ENCODE measurements around the gene ZNF830. TPM values are rescaled to one million over a fixed set of nuclear protein-coding genes. Genes with fewer than 3 reads are reported as not detected.
"Not testable (repeated sequence)": the region's sequence is repeated elsewhere in the genome, so short reads cannot be mapped to it uniquely, and the experiment has no call there.

Gene ZNF830
- total RNA-seq, 4 donors from 2014 or later = 5.1 to 14.7 (median 9.1) TPM

DNA sequence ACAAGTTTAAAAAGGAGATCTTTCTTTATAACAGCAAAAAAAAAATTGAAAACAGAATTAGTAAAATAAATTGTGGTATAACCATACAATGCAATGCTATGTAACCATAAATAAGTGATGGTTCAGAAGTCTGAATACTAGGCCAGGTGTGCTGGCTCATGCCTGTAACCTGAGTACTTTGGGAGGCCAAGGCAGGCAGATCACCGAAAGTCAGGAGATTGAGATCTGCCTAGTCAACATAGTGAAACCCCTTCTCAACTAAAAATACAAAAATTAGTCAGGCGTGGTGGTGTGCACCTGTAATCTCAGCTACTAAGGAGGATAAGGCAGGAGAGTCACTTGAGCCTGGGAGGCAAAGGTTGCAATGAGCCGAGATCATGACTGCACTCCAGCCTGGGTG is 34.7 kb upstream of the ZNF830 start:
- TF ChIP-seq POLR2A (IDR thresholded peaks at IDR 0.05) (no peak), EP300 (IDR thresholded peaks at IDR 0.05) (no peak)
- TF ChIP-seq, protein P1, sequence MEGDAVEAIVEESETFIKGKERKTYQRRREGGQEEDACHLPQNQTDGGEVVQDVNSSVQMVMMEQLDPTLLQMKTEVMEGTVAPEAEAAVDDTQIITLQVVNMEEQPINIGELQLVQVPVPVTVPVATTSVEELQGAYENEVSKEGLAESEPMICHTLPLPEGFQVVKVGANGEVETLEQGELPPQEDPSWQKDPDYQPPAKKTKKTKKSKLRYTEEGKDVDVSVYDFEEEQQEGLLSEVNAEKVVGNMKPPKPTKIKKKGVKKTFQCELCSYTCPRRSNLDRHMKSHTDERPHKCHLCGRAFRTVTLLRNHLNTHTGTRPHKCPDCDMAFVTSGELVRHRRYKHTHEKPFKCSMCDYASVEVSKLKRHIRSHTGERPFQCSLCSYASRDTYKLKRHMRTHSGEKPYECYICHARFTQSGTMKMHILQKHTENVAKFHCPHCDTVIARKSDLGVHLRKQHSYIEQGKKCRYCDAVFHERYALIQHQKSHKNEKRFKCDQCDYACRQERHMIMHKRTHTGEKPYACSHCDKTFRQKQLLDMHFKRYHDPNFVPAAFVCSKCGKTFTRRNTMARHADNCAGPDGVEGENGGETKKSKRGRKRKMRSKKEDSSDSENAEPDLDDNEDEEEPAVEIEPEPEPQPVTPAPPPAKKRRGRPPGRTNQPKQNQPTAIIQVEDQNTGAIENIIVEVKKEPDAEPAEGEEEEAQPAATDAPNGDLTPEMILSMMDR (IDR thresholded peaks at IDR 0.05) = no peak
- Histone ChIP-seq H3K27ac (no peak overlapping the region), H3K4me3 (no peak overlapping the region), H3K36me3 (peaks cover 0 to 11% (median 0%) of the 10 kb centered on the region in 3 donors), H3K27me3 (no peaks in the 10 kb centered on the region), H3K9me3 (no peaks in the 10 kb centered on the region), H3K4me1 (no peaks in the 10 kb centered on the region)
- DNase-seq (ENCODE audit: low spot score in 2 of 2) = no peak
- WGBS, 2 donors = 94 to 95% methylated on average over 3 of the region's 3 CpGs

DNA sequence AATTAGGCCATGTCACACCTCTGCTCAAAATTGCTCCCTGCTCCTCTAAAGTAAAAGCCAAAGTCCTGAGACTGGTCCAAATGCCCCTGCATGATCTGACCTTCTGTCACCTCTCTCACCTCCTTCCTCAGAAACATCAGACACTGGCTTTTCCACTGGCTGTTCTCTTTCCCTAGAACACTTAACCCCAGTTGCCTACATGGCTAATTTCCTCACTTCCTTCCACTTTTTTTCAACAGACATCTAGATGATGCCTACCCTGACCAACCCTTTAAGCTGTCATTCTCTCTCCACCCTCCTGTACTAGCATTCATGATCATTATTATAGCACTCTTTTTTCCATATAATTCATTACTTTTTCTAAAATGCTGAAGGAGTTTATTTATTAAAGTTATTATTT is 31.1 kb upstream of the ZNF830 start:
- TF ChIP-seq POLR2A (IDR thresholded peaks at IDR 0.05) = no peak
- TF ChIP-seq, protein P1 (IDR thresholded peaks at IDR 0.05) = no peak
- Histone ChIP-seq H3K9me3 (no peaks in the 10 kb centered on the region), H3K27ac (no peak overlapping the region), H3K4me3 (no peak overlapping the region), H3K27me3 (no peaks in the 10 kb centered on the region), H3K4me1 (no peaks in the 10 kb centered on the region), H3K36me3 (no peaks in the 10 kb centered on the region)
- no peak for DNase-seq (ENCODE audit: low spot score in 2 of 2)

DNA sequence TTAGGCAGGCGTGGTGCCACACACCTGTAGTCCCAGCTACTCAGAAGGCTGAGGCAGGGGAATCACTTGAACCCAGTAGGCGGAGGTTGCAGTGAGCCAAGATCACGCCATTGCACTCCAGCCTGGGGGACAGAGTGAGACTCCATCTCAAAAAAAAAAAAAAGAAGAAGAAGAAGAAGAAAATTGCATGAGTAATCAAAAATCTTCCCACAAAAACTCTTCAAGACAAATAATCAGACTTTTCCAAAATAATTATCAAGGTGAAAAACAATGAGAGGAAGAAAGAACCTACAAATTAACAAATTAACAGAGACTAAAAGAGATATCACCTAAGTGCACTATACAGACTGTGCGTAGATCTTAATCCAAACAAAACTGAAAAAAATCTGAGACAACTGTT is 10.6 kb upstream of the ZNF830 start:
- DNase-seq (ENCODE audit: low spot score in 2 of 2); H3K27ac ChIP-seq; H3K36me3 ChIP-seq; H3K4me1 ChIP-seq; H3K27me3 ChIP-seq; H3K9me3 ChIP-seq; H3K4me3 ChIP-seq: not testable (repeated sequence)
- WGBS, 2 donors = 89 to 91% methylated on average over 4 of the region's 4 CpGs

DNA sequence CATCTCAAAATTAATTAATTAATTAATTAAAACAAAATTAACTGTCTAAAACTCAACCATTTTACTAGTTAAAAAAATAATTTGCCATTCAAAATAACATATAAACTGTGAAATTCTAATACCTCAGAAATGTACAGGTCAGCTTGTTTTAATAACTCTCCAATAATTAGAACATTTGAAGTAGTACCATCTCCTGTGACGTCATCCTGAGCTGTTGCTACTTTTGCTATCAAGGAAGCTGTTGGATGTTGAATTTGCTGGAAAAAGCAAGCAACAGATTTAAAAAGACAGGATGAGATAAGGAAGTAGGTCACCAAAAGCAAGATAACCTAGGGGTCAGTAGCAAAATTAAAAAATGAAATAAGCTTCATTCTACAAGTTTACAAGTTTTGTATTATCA is 2.9 kb upstream of the ZNF830 start:
- Histone ChIP-seq H3K27me3 (no peaks in the 10 kb centered on the region), H3K36me3 (peaks cover 0 to 4% (median 0%) of the 10 kb centered on the region in 3 donors), H3K9me3 (no peaks in the 10 kb centered on the region), H3K4me3 (no peak overlapping the region), H3K27ac (no peak overlapping the region), H3K4me1 (peaks cover 0 to 23% (median 14%) of the 10 kb centered on the region in 4 donors)
- 76 to 78% methylated on average over 1 of the region's 1 CpG for WGBS, 2 donors
- TF ChIP-seq EP300 (IDR thresholded peaks at IDR 0.05) (no peak), POLR2A (IDR thresholded peaks at IDR 0.05) (no peak)
- TF ChIP-seq, protein P1 (IDR thresholded peaks at IDR 0.05) = no peak
- no peak for DNase-seq (ENCODE audit: low spot score in 2 of 2)

DNA sequence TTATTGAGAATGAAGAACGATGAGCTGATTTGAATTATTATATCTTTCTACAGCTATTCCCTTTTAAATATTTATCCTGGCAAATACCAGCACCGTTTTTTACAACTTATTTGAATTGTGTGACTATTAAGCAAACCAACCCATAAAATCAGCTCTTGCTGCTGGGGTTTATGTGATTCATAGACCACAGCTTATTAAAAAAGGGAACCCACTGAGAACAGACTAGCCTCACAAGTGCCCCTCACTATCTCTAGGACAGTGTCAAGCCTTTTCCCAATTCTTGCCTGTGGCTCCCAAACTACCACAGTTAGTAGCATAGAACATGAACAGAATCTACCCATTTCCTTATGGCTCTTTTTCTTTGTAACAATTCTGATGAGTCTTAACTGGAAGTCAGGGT is 12.8 kb downstream of the ZNF830 start:
- Histone ChIP-seq H3K27ac (no peak overlapping the region), H3K9me3 (no peaks in the 10 kb centered on the region), H3K4me3 (no peak overlapping the region), H3K36me3 (peaks cover 0 to 10% (median 0%) of the 10 kb centered on the region in 3 donors), H3K4me1 (peaks cover 0 to 4% (median 0%) of the 10 kb centered on the region in 4 donors), H3K27me3 (no peaks in the 10 kb centered on the region)
- DNase-seq (ENCODE audit: low spot score in 2 of 2) = no peak
- 28 to 66% methylated on average over 2 of the region's 2 CpGs for WGBS, 2 donors
- TF ChIP-seq EP300 (IDR thresholded peaks at IDR 0.05) (no peak), POLR2A (IDR thresholded peaks at IDR 0.05) (no peak)
- TF ChIP-seq, protein P1 (IDR thresholded peaks at IDR 0.05) = no peak

Data from tibial nerve (tissue), 4 donors.